GM18519 (cell line): ENCODE measurements around the gene DAW1.
"Not testable (repeated sequence)": the region's sequence is repeated elsewhere in the genome, so short reads cannot be mapped to it uniquely, and the experiment has no call there.

Experiments
- ATAC-seq: cut with Tn5 transposase; IDR thresholded peaks from one replicate; pipeline ENCODE4 v1.9.1; 2021; ENCODE audit warnings: mild to moderate bottlenecking, moderate library complexity; ENCODE audit not compliant: unreplicated experiment, low FRiP score

DAW1 gene

GRCh38 chr2:227871375-227871791 lies at the start of gene DAW1:
Gene DAW1, plus strand, starts transcription at chr2:227871631. Its CDS starts 59 bp downstream, at chr2:227871690.
- no peak for ATAC-seq

- ATAC-seq, result no peak
Observed at GRCh38 chr2:227822416-227823003, 48.9 kb upstream of the DAW1 start.

- ATAC-seq, result no peak
Observed at GRCh38 chr2:227823922-227824321, 47.5 kb upstream of the DAW1 start.

DNA sequence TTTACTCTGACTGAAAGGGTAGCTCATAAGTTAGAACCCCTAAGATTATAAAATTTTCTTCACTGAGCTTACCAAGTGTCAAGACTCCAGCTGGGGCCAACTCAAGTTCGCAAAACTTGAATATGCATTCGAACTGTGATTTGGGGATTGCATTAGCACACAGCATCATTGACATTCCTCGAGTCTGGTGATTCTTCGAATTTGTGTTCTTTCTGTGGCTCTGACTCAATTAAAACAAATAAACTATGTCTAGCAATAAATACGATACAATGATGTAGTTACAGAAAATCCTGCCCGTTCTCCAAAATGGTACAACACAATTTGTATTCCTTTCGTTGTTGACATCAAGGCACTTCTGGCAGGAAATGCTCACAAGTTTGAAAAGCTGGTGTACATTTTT lies 46.7 kb upstream of the DAW1 start:
- no peak for ATAC-seq

DNA sequence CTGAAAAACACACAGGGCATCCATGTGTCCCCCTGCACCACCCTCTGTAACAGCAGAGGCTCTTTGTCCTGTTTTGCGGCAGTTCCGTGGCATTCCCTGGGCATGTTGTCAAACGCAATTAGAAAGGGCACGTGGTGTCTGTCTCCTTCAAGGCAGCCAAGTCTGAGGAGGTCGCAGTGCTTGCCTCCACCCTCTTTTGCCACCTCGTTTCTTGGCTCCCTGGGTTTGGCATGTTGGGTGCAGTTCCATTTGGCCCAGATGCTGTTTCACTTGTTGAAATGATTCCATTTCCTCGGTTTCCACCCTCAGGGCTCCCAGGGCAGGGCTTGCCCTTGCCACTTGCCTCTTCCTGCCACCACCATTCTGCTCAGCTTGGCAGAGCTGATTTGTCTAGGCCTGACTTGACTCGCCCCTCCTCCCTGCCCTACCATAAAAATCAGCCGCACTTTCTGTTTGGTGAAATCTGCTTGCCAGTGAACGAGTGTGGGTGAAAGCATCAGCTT lies 45.4 kb upstream of the DAW1 start:
- no peak for ATAC-seq

- no peak for ATAC-seq
Observed at GRCh38 chr2:227826563-227826962, 44.9 kb upstream of the DAW1 start.

GRCh38 chr2:227827143-227827542 lies 44.3 kb upstream of the DAW1 start:
- ATAC-seq, result no peak

- ATAC-seq, result no peak
Observed at GRCh38 chr2:227828477-227828912, 42.9 kb upstream of the DAW1 start.

GRCh38 chr2:227829337-227829736 lies 42.1 kb upstream of the DAW1 start:
- ATAC-seq, result no peak

- ATAC-seq, result no peak
Observed at GRCh38 chr2:227834423-227834822, 37.0 kb upstream of the DAW1 start.

GRCh38 chr2:227834916-227835650 lies 36.3 kb upstream of the DAW1 start:
- ATAC-seq, result no peak

DNA sequence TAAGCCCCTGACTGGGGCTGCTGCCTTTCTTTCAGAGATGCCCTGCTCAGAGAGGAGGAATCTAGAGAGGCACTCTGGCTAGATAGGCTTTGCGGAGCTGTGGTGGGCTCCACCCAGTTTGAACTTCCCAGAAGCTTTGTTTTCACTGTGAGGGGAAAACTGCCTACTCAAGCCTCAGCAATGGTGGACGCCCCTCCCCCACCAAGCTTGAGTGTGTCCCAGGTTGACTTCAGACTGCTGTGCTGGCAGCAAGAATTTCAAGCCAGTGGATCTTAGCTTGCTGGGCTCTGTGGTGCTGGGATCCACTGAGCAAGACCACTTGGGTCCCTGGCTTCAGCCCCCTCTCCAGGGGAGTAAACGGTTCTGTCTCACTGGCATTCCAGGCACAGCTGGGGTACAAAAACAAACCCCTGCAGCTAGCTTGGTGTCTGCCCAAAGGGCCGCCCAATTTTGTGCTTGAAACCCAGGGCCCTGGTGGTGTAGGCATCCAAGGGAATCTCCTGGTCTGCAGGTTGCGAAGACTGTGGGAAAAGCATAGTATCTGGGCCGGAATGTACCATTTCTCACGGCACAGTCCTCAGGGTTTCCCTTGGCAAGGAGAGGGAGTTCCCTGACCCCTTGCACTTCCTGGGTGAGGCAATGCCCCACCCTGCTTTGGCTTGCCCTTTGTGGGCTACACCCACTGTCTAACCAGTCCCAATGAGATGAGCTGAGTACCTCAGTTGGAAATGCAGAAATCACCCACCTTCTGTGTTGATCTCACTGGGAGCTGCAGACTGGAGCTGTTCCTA lies 31.9 kb upstream of the DAW1 start:
- ATAC-seq, result not testable (repeated sequence)

GRCh38 chr2:227846831-227847230 lies 24.6 kb upstream of the DAW1 start:
- ATAC-seq, result peak; percentile 53

GRCh38 chr2:227848146-227848545 lies 23.3 kb upstream of the DAW1 start:
- ATAC-seq, result no peak

DNA sequence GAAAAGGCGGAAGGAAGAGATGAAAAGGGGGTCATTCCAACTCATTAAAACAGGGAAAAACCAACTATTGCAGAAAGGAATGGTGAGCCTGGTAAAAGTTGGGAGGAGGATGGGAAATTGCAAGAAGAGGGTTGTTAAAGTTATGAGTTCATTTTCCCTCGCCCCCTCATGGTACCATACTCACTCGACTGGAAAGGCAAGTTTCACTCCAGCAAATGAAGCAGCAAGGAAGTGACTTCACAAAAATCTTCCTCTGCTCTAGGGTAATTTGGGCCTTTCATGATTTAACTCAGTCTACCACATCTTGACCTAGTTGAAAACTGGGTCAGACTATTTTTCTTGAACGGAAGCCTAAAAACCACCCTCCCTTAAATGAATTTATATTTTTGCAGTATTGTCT lies 22.8 kb upstream of the DAW1 start:
- ATAC-seq, result peak; percentile 92

DNA sequence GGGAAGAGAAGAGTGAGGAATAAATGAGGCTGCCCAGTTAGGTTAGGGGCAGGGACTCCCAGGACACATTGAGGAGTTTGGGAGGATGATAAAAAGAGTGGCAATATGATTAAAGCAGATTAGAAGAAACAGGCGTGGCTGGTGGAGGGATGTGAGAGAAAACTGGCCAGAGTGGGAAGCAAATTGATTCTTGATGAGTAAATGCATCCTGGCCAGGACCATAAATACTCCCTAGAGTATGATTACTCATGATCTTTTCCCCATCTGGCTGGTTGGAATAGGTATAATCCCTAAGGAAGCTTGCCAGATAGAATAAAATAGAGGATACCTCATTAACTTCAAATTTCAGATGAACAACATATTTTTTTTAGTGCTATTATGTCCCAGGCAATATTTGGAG lies 21.5 kb upstream of the DAW1 start:
- ATAC-seq, result no peak

DNA sequence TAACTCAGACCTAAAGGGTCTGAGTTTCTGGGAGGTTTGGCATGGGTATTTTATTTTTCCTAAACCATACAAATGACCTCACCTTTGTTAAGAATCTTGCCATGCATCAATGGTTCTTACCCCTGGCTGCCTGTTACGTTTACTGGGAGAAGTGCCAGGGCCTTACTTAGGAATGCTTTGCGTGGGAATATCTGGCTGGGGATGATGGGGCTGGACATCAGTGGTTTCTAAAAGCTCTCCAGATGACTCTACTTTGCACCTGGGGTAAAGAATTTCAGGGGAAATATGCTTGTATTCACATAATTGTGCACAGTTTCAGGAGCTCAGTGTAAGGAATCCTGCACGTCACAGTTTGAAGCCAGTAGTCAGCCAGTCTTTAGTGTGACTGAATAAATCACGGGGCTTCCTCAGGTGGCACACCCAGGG lies 18.2 kb upstream of the DAW1 start:
- no peak for ATAC-seq

GRCh38 chr2:227853765-227854271 lies 17.6 kb upstream of the DAW1 start:
- no peak for ATAC-seq

- no peak for ATAC-seq
Observed at GRCh38 chr2:227855440-227855839, 16.0 kb upstream of the DAW1 start.

DNA sequence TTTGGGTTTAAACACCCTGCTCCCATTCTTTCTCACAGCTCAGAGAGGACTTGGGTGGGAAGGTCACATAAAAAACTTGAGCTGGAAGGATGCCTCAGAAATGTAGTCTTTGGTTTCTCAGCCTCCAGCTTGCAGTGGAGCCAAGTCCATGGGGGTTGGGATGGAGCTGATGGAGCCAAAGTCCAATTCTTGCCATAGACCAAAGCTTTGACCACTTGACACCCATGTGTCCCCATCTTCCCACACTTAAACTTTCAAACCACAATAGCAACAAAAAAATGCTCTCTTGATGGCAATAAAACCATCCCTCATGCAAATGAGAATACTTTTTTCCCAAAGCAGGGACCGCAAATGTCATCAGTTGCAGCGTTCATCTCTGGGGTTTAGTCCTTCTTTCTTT lies 14.7 kb upstream of the DAW1 start:
- no peak for ATAC-seq

GRCh38 chr2:227860221-227860641 lies 11.2 kb upstream of the DAW1 start:
- ATAC-seq, result no peak
